H9 (cell line): ENCODE measurements around the gene FBXO34. TPM values are rescaled to one million over a fixed set of nuclear protein-coding genes. Genes with fewer than 3 reads are reported as not detected.

Source experiments
- DNase-seq: peaks from one replicate; pipeline ENCODE4 v3.0.0-alpha.2; 2017
- H2AFZ ChIP-seq: one replicate; pipeline ENCODE4 v1.6.1; 2013; ENCODE audit warnings: mild to moderate bottlenecking, low read length, control low read depth, moderate library complexity
- H2AK5ac ChIP-seq: 2 replicates; pipeline ENCODE4 v1.6.1; 2013; ENCODE audit warnings: low read length, control low read depth, mixed read lengths; ENCODE audit not compliant: insufficient read length
- H2BK120ac ChIP-seq: one replicate; pipeline ENCODE4 v1.6.1; 2013; ENCODE audit warnings: low read depth, mild to moderate bottlenecking, low read length, control low read depth, inconsistent platforms; ENCODE audit not compliant: poor library complexity, severe bottlenecking
- H2BK12ac ChIP-seq: 2 replicates; pipeline ENCODE4 v1.6.1; 2013; ENCODE audit warnings: low read length, control low read depth, mixed read lengths, low read depth; ENCODE audit not compliant: insufficient read length
- H2BK15ac ChIP-seq: 2 replicates; pipeline ENCODE4 v1.6.1; 2013; ENCODE audit warnings: low read depth, low read length, control low read depth
- H2BK20ac ChIP-seq: one replicate; pipeline ENCODE4 v1.6.1; 2013; ENCODE audit warnings: low read depth, mild to moderate bottlenecking, low read length, control low read depth, inconsistent platforms; ENCODE audit not compliant: poor library complexity, severe bottlenecking
- H2BK5ac ChIP-seq: 2 replicates; pipeline ENCODE4 v1.6.1; 2013; ENCODE audit warnings: low read length, control low read depth, mixed read lengths; ENCODE audit not compliant: insufficient read length
- H3K14ac ChIP-seq: 2 replicates; pipeline ENCODE4 v1.6.1; 2013; ENCODE audit warnings: low read length, control low read depth; ENCODE audit not compliant: insufficient read depth
- H3K18ac ChIP-seq: 2 replicates; pipeline ENCODE4 v1.6.1; 2013; ENCODE audit warnings: low read depth, mild to moderate bottlenecking, mixed read lengths, low read length, control low read depth; ENCODE audit not compliant: insufficient read length
- H3K23ac ChIP-seq: 2 replicates; pipeline ENCODE4 v1.6.1; 2013; ENCODE audit warnings: low read length, control low read depth, mixed read lengths, low read depth; ENCODE audit not compliant: insufficient read length
- H3K23me2 ChIP-seq: 2 replicates; pipeline ENCODE4 v1.6.1; 2013; ENCODE audit warnings: low read depth, mild to moderate bottlenecking, mixed read lengths, low read length, control low read depth; ENCODE audit not compliant: insufficient read length, poor library complexity, severe bottlenecking
- H3K27ac ChIP-seq: 2 replicates; pipeline ENCODE4 v1.5.1; 2013; ENCODE audit warnings: low read length, control low read depth, mixed read lengths, low read depth; ENCODE audit not compliant: insufficient read length
- H3K27me3 ChIP-seq: 2 replicates; pipeline ENCODE4 v1.6.1; 2013; ENCODE audit warnings: low read length, control low read depth, inconsistent platforms; ENCODE audit not compliant: insufficient read depth
- H3K4ac ChIP-seq: 2 replicates; pipeline ENCODE4 v1.6.1; 2013; ENCODE audit warnings: low read depth, mild to moderate bottlenecking, control low read depth, inconsistent platforms, low read length, moderate library complexity
- H3K4me1 ChIP-seq: 2 replicates; pipeline ENCODE4 v1.6.1; 2013; ENCODE audit warnings: low read length, control low read depth, inconsistent platforms; ENCODE audit not compliant: insufficient read depth
- H3K4me2 ChIP-seq: 2 replicates; pipeline ENCODE4 v1.6.1; 2013; ENCODE audit warnings: low read length, control low read depth, mixed read lengths; ENCODE audit not compliant: insufficient read length, insufficient read depth
- H3K56ac ChIP-seq: 2 replicates; pipeline ENCODE4 v1.6.1; 2013; ENCODE audit warnings: low read depth, mild to moderate bottlenecking, mixed read lengths, low read length, control low read depth; ENCODE audit not compliant: insufficient read length
- H3K79me1 ChIP-seq: 2 replicates; pipeline ENCODE4 v1.6.1; 2013; ENCODE audit warnings: low read depth, mild to moderate bottlenecking, moderate library complexity, low read length, control low read depth, inconsistent platforms; ENCODE audit not compliant: insufficient read depth, poor library complexity, severe bottlenecking
- H3K79me2 ChIP-seq: 2 replicates; pipeline ENCODE4 v1.6.1; 2013; ENCODE audit warnings: low read length, control low read depth, inconsistent platforms; ENCODE audit not compliant: insufficient read depth
- H3K9ac ChIP-seq: 2 replicates; pipeline ENCODE4 v1.6.1; 2013; ENCODE audit warnings: low read length, control low read depth, mixed read lengths; ENCODE audit not compliant: insufficient read length; ENCODE audit errors: extremely low read depth
- H3K9me3 ChIP-seq: one replicate; pipeline ENCODE4 v1.6.1; 2013; ENCODE audit warnings: low read depth, low read length, inconsistent platforms; ENCODE audit not compliant: control insufficient read depth
- H3T11ph ChIP-seq: one replicate; pipeline ENCODE4 v1.6.1; 2013; ENCODE audit warnings: mild to moderate bottlenecking, low read length, control low read depth, inconsistent platforms
- H4K20me1 ChIP-seq: one replicate; pipeline ENCODE4 v1.6.1; 2013; ENCODE audit not compliant: control insufficient read depth, insufficient read length, insufficient read depth
- H4K5ac ChIP-seq: 2 replicates; pipeline ENCODE4 v1.6.1; 2013; ENCODE audit warnings: low read depth, mild to moderate bottlenecking, mixed read lengths, low read length, control low read depth; ENCODE audit not compliant: insufficient read length
- H4K8ac ChIP-seq: replicated peaks from 2 replicates; pipeline ENCODE4 v1.6.1; 2013; ENCODE audit warnings: low read length, control low read depth, mixed read lengths, low read depth; ENCODE audit not compliant: insufficient read length
- H4K91ac ChIP-seq: 2 replicates; pipeline ENCODE4 v1.6.1; 2013; ENCODE audit warnings: low read depth, mild to moderate bottlenecking, moderate library complexity, mixed read lengths, low read length, control low read depth; ENCODE audit not compliant: insufficient read length
- H3K27ac Mint-ChIP-seq, 3 experiments: 2 replicates in 2 of 3; 3 replicates in 1 of 3; pipeline ENCODE4 v1.8.0; 2020 to 2021; ENCODE audit warnings: mixed read lengths in 3 of 3, mild to moderate bottlenecking in 1 of 3, moderate library complexity in 1 of 3
- H3K27me3 Mint-ChIP-seq: 2 replicates; pipeline ENCODE4 v1.8.0; 2021; ENCODE audit warnings: low read depth, mild to moderate bottlenecking, moderate library complexity, mixed read lengths
- H3K36me3 Mint-ChIP-seq, 3 experiments: 2 replicates in 2 of 3; 3 replicates in 1 of 3; pipeline ENCODE4 v1.8.0; 2020 to 2021; ENCODE audit warnings: low read depth in 3 of 3, mixed read lengths in 3 of 3; ENCODE audit not compliant: insufficient read depth in 1 of 3
- H3K4me1 Mint-ChIP-seq, 2 experiments: 2 replicates each; pipeline ENCODE4 v1.8.0; 2020; ENCODE audit warnings: mixed read lengths in 2 of 2
- H3K4me3 Mint-ChIP-seq, 2 experiments: 2 replicates in 1 of 2; 3 replicates in 1 of 2; pipeline ENCODE4 v1.8.0; 2020 to 2021; ENCODE audit warnings: mild to moderate bottlenecking in 2 of 2, mixed read lengths in 2 of 2, moderate library complexity in 1 of 2
- H3K9me3 Mint-ChIP-seq, 2 experiments: 2 replicates in 1 of 2; 3 replicates in 1 of 2; pipeline ENCODE4 v1.8.0; 2020; ENCODE audit warnings: mild to moderate bottlenecking in 2 of 2, mixed read lengths in 2 of 2, moderate library complexity in 1 of 2
- CTCF ChIP-seq: fragments of 200-600 bp; sonication (generic); conservative IDR thresholded peaks from 3 replicates; pipeline ENCODE4 v1.8.0; 2021; ENCODE audit warnings: antibody characterized with exemption, mild to moderate bottlenecking
- total RNA-seq: library from RNA; stranded (reverse); gene quantifications from 2 replicates; pipeline ENCODE4 v1.2.1, GENCODE V29; 2021

The FBXO34 gene
- total RNA-seq, 1 experiment from 2014 or later, result 12.0 TPM

GRCh38 chr14:55388160-55388559 lies 116.9 kb downstream of the FBXO34 start:
- H3K9me3 Mint-ChIP-seq, result no peaks in the 10 kb centered on the region
- Histone ChIP-seq H2AFZ (no peak overlapping the region), H3K9me3 (no peaks in the 10 kb centered on the region), H3K23me2 (peaks cover 2% of the 10 kb centered on the region), H3K79me1 (no peaks in the 10 kb centered on the region), H2BK120ac (no peak overlapping the region), H3K9ac (no peak overlapping the region), H3K18ac (no peak overlapping the region), H2BK12ac (no peak overlapping the region), H3K56ac (no peak overlapping the region), H2BK15ac (no peak overlapping the region), H3K14ac (no peak overlapping the region), H2AK5ac (no peak overlapping the region), H4K8ac (no peak overlapping the region), H3K4me2 (no peak overlapping the region), H3K4ac (no peak overlapping the region), H4K20me1 (no peaks in the 10 kb centered on the region), H3K79me2 (no peaks in the 10 kb centered on the region), H4K91ac (no peak overlapping the region), H3T11ph (no peak overlapping the region), H2BK5ac (no peak overlapping the region), H2BK20ac (no peak overlapping the region), H4K5ac (no peak overlapping the region), H3K23ac (no peak overlapping the region), H3K27me3 (no peaks in the 10 kb centered on the region), H3K4me1 (no peaks in the 10 kb centered on the region), H3K27ac (no peak overlapping the region)
- H3K36me3 Mint-ChIP-seq, result peaks cover 2 to 36% (median 13%) of the 10 kb centered on the region in 3 experiments; a peak in 6 of 7 replicates
- no peak overlapping the region for H3K27ac Mint-ChIP-seq
- TF ChIP-seq CTCF, result no peak
- H3K4me1 Mint-ChIP-seq, result 0 out of 4 replicates have a peak, but pooled peaks cover 0 to 3% of the 10 kb centered on the region in 2 experiments
- no peaks in the 10 kb centered on the region for H3K27me3 Mint-ChIP-seq
- no peak overlapping the region for H3K4me3 Mint-ChIP-seq
- DNase-seq, result no peak
